WERI-Rb-1 (cell line): ENCODE data around the gene ABL1.

Experiments used
- DNase-seq: peaks from one replicate; pipeline ENCODE4 v3.0.0-alpha.2; 2020
- H3K27ac ChIP-seq: fragments of 250-450 bp; sonication (Bioruptor Pico); 2 replicates; pipeline ENCODE4 v1.5.1; 2020; ENCODE audit warnings: mild to moderate bottlenecking, moderate library complexity
- H3K27me3 ChIP-seq: fragments of 250-450 bp; sonication (Bioruptor Pico); 2 replicates; pipeline ENCODE4 v1.5.1; 2021; ENCODE audit warnings: mild to moderate bottlenecking, low read depth, moderate library complexity; ENCODE audit not compliant: insufficient read depth, severe bottlenecking
- H3K36me3 ChIP-seq: fragments of 250-450 bp; sonication (Bioruptor Pico); 2 replicates; pipeline ENCODE4 v1.5.1; 2020; ENCODE audit warnings: mild to moderate bottlenecking, moderate library complexity
- H3K4me3 ChIP-seq: 2 replicates; pipeline ENCODE4 v1.5.1; 2011; ENCODE audit warnings: low read depth, mild to moderate bottlenecking, control low read depth, low read length
- H3K9me3 ChIP-seq: fragments of 250-450 bp; sonication (Bioruptor Pico); 2 replicates; pipeline ENCODE4 v1.5.1; 2021; ENCODE audit warnings: mild to moderate bottlenecking, moderate library complexity; ENCODE audit not compliant: severe bottlenecking
- TF ChIP-seq, protein P1 (sequence below): IDR thresholded peaks from 2 replicates; pipeline ENCODE4 v1.5.1; 2011; ENCODE audit warnings: low read depth, mild to moderate bottlenecking, control low read depth, inconsistent platforms, low read length

Gene ABL1

DNA sequence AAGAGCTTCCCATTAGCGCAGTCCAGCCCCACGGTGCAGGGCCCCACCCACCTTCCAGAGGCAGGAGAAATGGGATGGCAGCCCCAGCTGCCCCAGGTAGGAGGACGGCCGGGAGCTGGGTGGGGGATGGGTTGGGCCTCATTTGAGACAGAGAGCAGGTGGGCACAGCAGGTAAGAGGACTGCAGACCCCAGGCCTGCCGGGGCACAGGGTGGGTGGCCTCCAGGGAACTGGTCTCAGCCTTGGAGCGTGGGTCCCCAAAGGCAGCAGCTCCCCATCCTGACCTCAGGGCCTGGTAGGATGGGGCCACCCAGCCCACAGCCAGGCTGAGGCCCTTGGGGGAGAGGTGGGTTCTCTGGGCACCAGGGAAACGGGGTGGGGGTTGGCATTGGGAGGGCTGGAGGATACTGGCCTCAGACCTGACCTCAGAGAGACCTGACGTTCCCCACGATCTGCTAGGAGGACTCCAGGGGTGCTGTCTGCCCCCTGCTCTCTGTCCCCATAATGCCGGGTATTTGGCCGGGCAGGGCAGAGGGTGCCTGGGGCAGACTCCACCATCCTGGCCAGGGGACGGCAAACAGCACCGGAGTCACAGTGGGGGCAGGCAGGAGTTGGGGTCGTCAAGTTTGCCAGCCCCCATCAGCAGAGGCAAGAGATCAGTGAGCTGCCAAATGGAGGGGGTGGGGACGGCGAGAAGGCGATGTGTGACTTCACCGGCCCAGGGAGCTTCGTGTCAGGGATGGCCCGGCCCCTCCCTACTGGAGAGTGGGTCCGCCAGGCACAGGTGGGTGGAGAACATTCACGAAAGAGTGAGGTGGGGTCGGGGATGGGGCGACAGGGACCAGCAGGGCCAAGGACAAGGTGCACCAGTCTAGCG lies 68.4 kb downstream of the ABL1 start:
- H3K4me3 ChIP-seq = no peak overlapping the region
- H3K27ac ChIP-seq = no peak overlapping the region
- no peaks in the 10 kb centered on the region for H3K27me3 ChIP-seq
- DNase-seq = no peak
- H3K36me3 ChIP-seq = no peaks in the 10 kb centered on the region
- no peaks in the 10 kb centered on the region for H3K9me3 ChIP-seq
- TF ChIP-seq, protein P1, sequence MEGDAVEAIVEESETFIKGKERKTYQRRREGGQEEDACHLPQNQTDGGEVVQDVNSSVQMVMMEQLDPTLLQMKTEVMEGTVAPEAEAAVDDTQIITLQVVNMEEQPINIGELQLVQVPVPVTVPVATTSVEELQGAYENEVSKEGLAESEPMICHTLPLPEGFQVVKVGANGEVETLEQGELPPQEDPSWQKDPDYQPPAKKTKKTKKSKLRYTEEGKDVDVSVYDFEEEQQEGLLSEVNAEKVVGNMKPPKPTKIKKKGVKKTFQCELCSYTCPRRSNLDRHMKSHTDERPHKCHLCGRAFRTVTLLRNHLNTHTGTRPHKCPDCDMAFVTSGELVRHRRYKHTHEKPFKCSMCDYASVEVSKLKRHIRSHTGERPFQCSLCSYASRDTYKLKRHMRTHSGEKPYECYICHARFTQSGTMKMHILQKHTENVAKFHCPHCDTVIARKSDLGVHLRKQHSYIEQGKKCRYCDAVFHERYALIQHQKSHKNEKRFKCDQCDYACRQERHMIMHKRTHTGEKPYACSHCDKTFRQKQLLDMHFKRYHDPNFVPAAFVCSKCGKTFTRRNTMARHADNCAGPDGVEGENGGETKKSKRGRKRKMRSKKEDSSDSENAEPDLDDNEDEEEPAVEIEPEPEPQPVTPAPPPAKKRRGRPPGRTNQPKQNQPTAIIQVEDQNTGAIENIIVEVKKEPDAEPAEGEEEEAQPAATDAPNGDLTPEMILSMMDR = no peak

DNA sequence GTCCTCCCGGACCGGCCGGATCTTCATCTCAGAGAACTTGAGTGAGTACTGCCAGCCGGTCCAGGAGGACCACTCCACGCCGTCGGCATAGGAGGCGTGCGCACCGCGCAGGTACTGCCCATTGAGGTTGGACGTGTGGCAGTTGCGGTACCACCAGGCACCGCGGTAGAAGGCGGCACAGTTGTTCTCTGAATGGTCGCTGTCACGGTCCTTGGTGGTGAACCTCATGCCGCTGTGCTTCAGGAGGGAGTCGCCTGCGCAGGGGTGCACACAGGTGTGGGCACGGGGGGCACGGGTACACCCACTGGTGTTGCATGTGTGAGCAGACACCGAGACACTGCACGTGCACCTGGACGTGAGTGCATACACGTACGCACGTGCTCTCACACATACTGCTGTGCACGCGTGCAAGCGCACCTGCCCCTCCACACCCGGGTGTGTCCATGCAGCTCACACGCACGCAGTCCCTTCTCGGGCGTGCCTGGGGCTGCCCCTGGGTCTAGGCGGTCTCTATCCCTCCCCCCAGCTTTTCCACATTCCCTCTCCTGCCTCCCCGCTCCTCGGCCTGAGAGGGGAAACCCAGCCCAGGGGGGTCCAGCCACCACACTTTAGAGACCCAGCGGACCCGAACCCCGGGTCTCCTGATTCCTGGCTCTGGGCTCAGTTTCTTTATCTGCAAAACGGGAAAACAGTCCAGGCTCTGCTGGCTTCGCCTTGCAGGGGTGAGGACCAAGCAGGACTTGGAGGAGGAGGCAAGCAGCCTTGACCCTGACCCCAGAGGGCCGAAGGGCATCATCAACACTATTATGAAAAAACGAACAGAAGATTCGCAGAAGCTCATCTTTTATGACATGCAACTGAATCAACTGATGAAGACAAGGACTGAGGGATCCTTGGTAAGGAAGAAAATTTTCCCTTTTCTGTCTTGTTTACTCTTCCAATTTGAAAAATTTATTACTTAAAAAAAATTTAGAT lies 69.3 kb downstream of the ABL1 start:
- Histone ChIP-seq H3K9me3 (no peaks in the 10 kb centered on the region), H3K27ac (no peak overlapping the region), H3K27me3 (no peaks in the 10 kb centered on the region), H3K36me3 (no peaks in the 10 kb centered on the region), H3K4me3 (no peak overlapping the region)
- TF ChIP-seq, protein P1 = no peak
- no peak for DNase-seq

DNA sequence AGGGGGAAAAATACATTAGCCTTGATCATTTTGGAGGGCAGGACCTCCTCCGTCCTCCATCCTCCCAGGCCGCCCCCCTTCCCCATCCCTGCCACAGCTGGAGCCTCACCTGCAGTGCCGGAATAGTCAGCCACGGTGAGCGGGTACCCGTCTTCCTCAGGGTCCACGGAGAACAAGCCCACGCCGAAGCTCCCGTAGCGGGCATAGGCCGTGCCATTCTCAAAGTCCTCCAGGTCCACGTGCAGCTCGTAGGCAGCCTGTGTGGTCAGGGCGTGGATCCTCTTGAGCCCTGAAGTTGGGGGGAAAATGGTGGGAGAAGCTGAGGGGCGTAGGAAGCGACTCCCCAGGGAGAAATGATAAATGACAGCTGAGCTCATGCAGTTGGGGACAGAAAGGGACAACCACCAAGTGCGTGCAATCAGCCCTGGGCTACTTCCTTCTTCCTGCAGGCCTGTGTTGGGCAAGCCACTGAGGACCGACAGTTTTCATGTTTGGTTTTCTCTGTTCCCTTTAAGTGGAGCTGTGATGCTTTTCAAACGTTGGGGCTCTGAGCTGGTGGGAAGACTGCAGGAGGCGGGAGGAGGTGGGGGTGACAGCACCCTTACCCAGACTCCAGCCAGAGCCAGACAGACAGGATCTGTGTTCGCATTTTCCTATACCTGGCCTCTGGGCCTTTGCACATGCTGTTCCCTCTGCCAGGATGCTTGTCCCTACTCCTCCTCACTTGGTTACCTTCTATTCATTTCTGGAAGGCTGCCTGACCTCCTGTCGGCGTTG lies 70.3 kb downstream of the ABL1 start:
- TF ChIP-seq, protein P1 = no peak
- Histone ChIP-seq H3K36me3 (no peaks in the 10 kb centered on the region), H3K4me3 (no peak overlapping the region), H3K9me3 (no peaks in the 10 kb centered on the region), H3K27ac (no peak overlapping the region), H3K27me3 (no peaks in the 10 kb centered on the region)
- DNase-seq = no peak

DNA sequence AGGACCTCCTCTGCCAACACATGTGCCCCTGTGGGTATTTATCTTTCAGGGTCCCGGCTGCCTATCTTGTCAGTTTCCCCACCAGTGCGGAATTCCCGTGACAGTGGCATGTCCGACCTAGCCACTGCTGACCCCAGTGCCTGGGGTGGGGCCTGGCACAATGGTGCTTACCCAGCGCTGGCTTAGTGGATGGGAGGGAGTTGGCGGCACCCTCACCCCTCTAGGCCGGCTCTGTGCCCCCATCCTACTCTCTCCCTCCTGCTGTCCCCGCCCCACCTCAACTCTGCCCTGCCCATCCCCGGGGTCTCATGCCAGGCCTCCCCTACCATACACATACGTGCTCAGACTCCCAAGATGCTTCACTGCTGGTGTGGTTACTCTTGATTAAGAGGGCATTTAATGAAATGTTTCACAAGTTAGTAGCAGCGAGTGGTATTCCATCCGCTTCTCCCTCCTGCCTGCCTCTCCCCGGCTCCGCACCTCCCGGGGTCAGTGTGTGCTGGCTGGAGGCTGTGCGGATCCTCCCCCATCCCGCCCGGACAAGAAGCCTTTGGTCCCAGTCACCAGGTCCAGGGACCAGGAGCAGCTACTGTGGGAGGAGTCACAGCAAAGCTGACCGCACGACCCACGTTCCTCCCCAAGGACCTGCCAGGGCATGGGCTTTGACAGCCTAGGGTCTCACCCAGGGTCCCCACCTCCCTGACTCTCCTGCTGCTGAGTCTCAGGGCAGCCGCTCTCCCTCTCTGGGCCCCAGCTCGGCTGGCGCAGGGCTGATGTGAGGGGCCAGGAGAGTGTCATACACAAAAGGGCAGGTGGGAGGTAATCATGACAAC lies 71.1 kb downstream of the ABL1 start:
- TF ChIP-seq, protein P1 = no peak
- H3K27me3 ChIP-seq = no peaks in the 10 kb centered on the region
- no peaks in the 10 kb centered on the region for H3K9me3 ChIP-seq
- H3K4me3 ChIP-seq = no peak overlapping the region
- no peak overlapping the region for H3K27ac ChIP-seq
- H3K36me3 ChIP-seq = no peaks in the 10 kb centered on the region
- no peak for DNase-seq
